GM04504 (cell line): ENCODE measurements around the gene VASN.

Experiments used
- DNase-seq: peaks from one replicate; pipeline ENCODE4 v3.0.0-alpha.2; 2012; ENCODE audit warnings: low read depth

VASN gene

GRCh38 chr16:4403133-4403949 is 31.7 kb downstream of the VASN start:
- no peak for DNase-seq

GRCh38 chr16:4404247-4404966 is 32.8 kb downstream of the VASN start:
- DNase-seq: no peak

- no peak for DNase-seq
These were observed 33.5 kb downstream of the VASN start for GRCh38 chr16:4404967-4405696.

- peak; percentile 64 for DNase-seq
These were observed 36.1 kb downstream of the VASN start for GRCh38 chr16:4407543-4408322.

GRCh38 chr16:4408323-4408690 is 36.7 kb downstream of the VASN start:
- DNase-seq: no peak

- no peak for DNase-seq
These were observed 37.7 kb downstream of the VASN start for GRCh38 chr16:4409081-4409932.

GRCh38 chr16:4410335-4411075 is 38.9 kb downstream of the VASN start:
- DNase-seq: peak; percentile 77

- DNase-seq: no peak
These were observed 40.0 kb downstream of the VASN start for GRCh38 chr16:4411684-4412083.

GRCh38 chr16:4412159-4412558 is 40.5 kb downstream of the VASN start:
- no peak for DNase-seq

GRCh38 chr16:4412854-4413253 is 41.2 kb downstream of the VASN start:
- no peak for DNase-seq

- DNase-seq: no peak
These were observed 42.7 kb downstream of the VASN start for GRCh38 chr16:4414187-4414917.

- no peak for DNase-seq
These were observed 44.0 kb downstream of the VASN start for GRCh38 chr16:4415538-4416199.

- DNase-seq: peak; percentile 77
These were observed 44.8 kb downstream of the VASN start, which contains the start of gene CORO7 for GRCh38 chr16:4416200-4417032. CORO7 (minus strand) TSS chr16:4416596; CDS start chr16:4416518, 78 bp downstream.

GRCh38 chr16:4419402-4419959 is 47.8 kb downstream of the VASN start:
- DNase-seq: no peak

GRCh38 chr16:4420505-4421105 is 49.0 kb downstream of the VASN start:
- no peak for DNase-seq

GRCh38 chr16:4425378-4426020 is 53.9 kb downstream of the VASN start, which contains the start of gene DNAJA3:
DNAJA3 (plus strand) TSS chr16:4425868; CDS start chr16:4425882, 14 bp downstream.
- DNase-seq: peak; percentile 90
